ENCODE measurements around the gene OR8A1.

The OR8A1 gene

GRCh38 chr11:124569697-124570096 lies at the start of gene OR8A1:
Gene OR8A1, plus strand, starts transcription at chr11:124569997. Its CDS starts 123 bp downstream, at chr11:124570120.
- DNase-seq (ENCODE audit: low spot score): no peak

DNA sequence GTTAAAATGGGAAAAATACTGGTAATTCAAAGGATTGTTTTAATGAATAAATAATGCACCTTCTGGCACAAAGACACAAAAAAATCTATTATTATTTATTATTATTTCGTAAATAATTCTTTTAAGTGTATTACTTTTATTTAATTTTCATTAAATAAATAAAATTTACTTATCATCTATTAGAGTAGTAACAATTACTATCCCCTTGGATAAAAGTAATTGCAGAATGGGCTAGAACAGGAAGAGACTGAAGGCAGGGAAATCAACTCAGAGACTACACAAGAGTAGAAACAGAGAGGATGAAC lies 49.3 kb upstream of the OR8A1 start:
- no peak for DNase-seq (ENCODE audit: low spot score)

DNA sequence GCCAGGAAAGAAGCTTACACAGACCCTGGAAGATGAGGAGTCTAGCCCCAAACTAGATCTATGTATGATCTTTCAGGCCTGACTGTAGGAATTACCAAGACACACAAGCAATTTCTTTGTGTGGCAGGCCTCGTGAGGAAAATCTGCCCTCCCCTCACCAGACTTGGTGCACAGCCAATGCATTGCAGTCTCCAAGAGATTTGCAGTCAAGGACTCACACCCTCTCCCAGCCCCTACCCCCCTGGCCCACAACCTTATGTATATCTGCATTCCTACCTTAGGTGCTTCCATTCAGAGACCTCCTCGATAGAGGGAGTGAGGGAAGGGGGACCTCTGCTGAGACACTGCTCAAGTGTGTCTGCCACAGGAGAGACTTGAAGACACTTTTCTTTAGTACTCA lies 36.2 kb upstream of the OR8A1 start:
- no peak for DNase-seq (ENCODE audit: low spot score)

DNA sequence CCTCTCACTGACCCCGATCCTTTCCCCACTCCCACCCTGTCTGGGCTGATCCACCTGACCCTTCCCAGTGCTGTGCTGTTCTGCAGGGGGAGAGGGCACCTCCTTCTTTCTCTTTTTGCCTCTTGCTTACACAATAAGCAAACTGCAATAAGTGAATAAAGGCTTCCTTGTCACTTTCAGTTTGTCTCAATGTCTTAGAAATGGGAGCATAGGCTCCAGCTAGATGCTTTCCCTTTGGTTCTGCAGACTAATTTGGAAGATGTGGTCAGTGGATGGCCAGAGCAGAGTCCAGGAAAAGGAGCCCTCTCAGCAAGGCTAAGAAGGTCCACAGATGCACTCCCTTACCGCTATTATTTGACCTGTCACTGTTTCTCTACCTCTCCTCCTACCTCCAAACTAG lies 35.7 kb upstream of the OR8A1 start:
- DNase-seq (ENCODE audit: low spot score): no peak

GRCh38 chr11:124535552-124536232 lies 34.1 kb upstream of the OR8A1 start:
- DNase-seq (ENCODE audit: low spot score): no peak

- DNase-seq (ENCODE audit: low spot score): no peak
Measured at GRCh38 chr11:124536520-124536919, 33.3 kb upstream of the OR8A1 start.

- no peak for DNase-seq (ENCODE audit: low spot score)
Measured at GRCh38 chr11:124538019-124538418, 31.8 kb upstream of the OR8A1 start.

DNA sequence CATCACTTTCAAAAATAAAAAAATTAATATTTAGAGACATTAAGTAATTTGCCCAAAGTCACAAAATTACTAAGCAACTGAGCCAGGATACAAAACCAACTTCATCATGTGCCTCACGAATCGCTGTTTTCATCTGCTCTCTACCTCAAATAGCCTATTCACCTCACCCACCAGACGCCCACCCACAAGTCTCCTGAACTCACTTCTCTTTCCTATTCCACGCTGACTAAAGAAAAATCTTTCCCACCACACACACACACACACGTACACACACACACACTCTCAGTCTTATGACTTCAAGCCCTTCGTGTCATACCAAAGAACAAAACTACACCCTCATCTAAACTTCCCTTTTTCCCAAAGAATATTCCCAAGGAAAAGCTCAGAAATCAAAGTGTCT lies 28.6 kb upstream of the OR8A1 start:
- DNase-seq (ENCODE audit: low spot score): no peak

DNA sequence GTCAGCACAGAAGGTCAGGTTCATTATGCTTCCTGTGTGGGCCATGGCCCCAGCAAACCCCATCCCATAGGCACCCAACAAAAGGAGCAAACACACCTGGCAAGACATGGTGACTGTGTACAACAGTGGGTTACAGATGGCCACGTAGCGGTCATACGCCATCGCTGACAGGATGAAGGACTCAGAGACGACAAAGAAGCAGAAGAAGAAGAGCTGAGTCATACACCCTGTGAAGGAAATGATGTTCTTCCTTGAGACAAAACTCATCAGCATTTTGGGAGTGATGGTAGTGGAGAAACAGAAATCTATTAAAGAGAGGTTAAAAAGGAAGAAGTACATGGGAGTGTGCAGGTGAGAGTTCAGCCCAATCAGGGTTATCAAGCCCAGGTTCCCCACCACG lies 26.7 kb upstream of the OR8A1 start:
- DNase-seq (ENCODE audit: low spot score): no peak

GRCh38 chr11:124543554-124543953 lies 26.2 kb upstream of the OR8A1 start, which contains the start of gene OR8B12:
Gene OR8B12, minus strand, starts transcription at chr11:124543654. Its CDS starts 0 bp downstream, at chr11:124543654.
- DNase-seq (ENCODE audit: low spot score): no peak

DNA sequence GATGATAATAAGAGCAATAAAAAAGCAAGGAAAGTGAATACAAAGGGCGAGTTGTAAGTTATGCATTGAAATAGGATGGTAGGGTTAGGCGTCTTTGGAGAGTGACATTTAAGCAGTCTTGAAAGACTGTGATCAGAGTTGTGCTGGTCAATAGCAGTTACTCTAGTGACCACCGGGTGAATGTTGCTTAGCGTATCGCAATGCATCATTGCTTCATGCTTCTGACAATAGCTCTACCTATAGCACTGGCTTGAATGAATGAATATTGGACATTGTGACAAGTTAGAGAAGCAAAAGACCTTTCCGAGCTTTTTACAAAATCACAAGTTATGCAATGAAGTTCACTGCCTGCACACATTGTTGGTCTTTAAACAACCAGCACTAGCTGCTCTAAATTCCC lies 18.6 kb upstream of the OR8A1 start:
- no peak for DNase-seq (ENCODE audit: low spot score)

GRCh38 chr11:124551987-124552386 lies 17.8 kb upstream of the OR8A1 start:
- no peak for DNase-seq (ENCODE audit: low spot score)

- no peak for DNase-seq (ENCODE audit: low spot score)
Measured at GRCh38 chr11:124556828-124557227, 13.0 kb upstream of the OR8A1 start.

- DNase-seq (ENCODE audit: low spot score): no peak
Measured at GRCh38 chr11:124570160-124570559, 363 bp downstream of the OR8A1 start.

DNA sequence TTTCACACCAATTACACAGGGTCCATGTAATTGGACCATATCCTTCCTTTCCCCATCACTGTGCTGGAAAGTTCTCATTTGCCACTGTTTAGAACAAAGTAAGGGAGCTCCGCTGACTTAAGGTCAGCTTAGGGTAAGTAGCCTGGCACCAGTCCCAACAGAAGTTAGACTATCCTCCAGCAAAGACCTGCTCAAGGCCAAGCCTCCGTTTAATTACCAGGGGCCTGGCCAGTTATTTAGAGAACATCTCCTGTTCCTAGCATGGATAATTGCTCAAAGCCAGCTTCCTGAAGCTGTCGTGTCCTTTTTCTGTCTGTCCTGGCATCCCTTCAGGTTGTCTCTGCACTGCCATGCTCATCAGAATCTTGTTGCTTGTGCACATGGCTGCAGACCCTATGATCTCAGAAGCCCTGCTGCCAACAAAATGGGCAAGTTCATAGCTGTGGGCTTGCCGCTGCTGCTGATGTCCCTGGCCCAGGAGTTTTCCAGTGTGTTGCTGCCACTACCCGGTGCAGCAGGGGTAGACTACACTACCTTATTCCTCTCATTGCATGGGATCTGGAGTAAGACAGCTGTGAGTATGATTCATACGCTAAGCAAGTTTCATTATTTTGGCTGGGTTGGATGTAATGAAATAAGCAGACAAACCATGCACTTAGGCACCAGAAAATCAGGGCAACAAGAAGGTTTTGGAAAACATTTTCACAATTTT lies 8.1 kb downstream of the OR8A1 start:
- DNase-seq (ENCODE audit: low spot score): no peak

DNA sequence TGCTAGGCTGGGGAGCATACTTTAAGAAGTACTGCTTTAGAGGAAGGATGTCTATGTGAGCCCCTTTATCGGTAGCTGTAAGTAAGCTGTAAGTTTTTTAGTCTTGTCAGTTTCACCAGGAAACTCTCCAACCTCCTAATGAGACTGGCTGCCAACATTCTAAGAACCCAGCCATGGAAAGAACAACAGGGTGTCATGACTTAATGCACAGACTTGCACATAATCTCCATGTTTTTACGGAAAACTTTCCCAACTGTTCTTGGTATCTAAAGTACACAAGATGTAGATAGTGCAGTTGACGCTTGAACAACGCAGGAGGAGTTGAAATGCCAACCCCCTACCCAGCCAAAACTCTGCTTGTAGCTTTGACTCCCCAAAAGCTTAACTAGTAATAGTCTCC lies 9.0 kb downstream of the OR8A1 start:
- no peak for DNase-seq (ENCODE audit: low spot score)

GRCh38 chr11:124581817-124582216 lies 12.0 kb downstream of the OR8A1 start:
- DNase-seq (ENCODE audit: low spot score): no peak

DNA sequence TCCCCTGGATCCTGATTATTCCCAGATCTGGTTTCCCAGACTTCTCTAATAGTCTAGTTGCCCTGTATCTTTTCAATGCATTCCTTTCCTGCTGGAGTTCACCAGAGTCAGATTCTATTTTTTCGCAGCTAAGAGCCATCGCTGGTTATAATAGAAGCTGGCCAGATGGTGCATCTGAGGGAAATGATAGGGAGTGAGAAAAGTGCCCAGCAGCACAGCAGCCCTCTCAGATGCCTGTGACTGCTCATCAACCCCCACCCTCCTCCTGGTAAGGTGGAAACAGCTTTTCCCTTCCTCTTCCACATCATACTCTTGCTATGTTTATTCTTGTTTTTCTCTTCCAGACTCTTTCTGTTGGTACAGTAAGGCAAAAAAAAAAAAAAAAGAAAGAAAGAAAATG lies 12.8 kb downstream of the OR8A1 start:
- DNase-seq (ENCODE audit: low spot score): no peak

DNA sequence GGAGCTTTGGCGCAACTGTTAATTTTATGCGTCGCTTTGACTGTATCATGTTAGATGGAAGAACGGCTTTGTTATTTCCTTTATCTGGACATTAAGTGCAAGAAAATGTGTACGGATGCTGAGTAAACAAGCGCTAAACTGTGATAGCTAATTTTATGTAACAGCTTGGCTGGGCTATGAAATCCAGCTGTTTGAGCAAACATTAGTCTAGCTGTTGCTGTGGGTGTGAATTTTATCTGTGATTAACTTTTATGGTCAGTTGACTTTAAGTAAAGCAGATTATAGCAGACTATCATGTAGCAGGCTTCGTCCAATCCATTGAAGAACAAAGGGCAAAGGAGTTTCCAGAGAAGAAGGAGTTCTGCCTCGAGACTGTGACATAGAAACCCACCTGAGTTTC lies 14.0 kb downstream of the OR8A1 start:
- DNase-seq (ENCODE audit: low spot score): no peak

GRCh38 chr11:124584681-124585372 lies 15.0 kb downstream of the OR8A1 start:
- DNase-seq (ENCODE audit: low spot score): no peak

GRCh38 chr11:124586238-124586860 lies 16.6 kb downstream of the OR8A1 start:
- peak; percentile 56 for DNase-seq (ENCODE audit: low spot score)

DNA sequence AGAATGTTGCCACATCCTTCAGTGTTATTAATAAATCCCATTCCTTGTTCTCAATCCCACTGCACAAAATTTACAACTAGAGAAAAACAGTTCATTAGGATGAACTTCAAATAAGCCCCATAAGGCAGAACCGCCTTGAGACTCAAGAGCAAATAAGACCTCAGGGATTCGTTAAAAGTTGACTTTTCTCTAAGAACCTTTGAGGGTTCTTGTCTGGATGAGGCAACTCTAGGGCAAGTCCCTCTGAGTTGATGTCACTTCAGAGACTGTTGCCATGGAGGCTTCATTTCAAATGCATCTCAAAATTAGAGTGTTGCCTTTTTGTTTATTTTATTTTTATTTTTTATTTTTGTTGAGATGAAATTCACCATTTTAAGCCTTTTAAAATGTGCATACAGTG lies 21.6 kb downstream of the OR8A1 start:
- DNase-seq (ENCODE audit: low spot score): no peak

DNA sequence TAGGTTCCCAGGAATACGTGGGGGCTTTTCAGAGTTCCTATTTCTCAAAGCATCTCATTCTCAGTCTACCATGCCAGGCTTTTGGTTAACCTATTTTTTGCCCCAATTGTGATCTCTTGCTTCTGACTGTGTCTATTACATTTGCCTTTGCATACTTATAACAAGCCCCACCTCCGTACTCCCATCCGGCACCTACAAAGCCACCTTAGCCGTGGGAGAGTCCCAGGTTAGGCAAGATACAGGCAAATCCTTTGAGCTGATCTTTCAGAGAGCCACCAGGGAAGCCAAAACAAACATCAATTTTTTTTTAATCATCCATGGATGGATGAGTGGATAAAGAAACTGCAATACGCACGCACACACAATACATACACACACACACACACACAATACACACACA lies 22.8 kb downstream of the OR8A1 start:
- no peak for DNase-seq (ENCODE audit: low spot score)
